H1 (cell line): ENCODE results near the gene LAMA3. TPM values are rescaled to one million over a fixed set of nuclear protein-coding genes. Genes with fewer than 3 reads are reported as not detected.

Experiments used
- CTCF ChIA-PET: fragments of 300-600 bp; sonication (Branson Sonifier 250); formaldehyde crosslinking; loops from one replicate; lab custom pipeline; 2021; ENCODE audit not compliant: partially characterized antibody; lab: Charles Lee
- POLR2A ChIA-PET: fragments of 300-600 bp; sonication (Branson Sonifier 250); formaldehyde crosslinking; loops from one replicate; lab custom pipeline; 2021; ENCODE audit warnings: inconsistent platforms; ENCODE audit not compliant: partially characterized antibody; lab: Charles Lee
- DNase-seq, 2 experiments: peaks; one replicate each; pipeline versions ENCODE4 v3.0.0 to v3.0.0-alpha.2; 2010 to 2022; ENCODE audit warnings: low spot score in 2 of 2, low read depth in 1 of 2, mixed read lengths in 1 of 2
- FAIRE-seq: peaks from 2 replicates; lab custom pipeline; 2011; peaks lifted over from hg19 to GRCh38; lab: Jason Lieb, UNC
- H2AFZ ChIP-seq: 2 replicates; pipeline ENCODE4 v1.8.1; 2012; ENCODE audit warnings: low read length, inconsistent platforms
- H2AK5ac ChIP-seq: 2 replicates; pipeline ENCODE4 v1.6.1; 2013; ENCODE audit warnings: low read depth, low read length
- H2BK120ac ChIP-seq: replicated peaks from 2 replicates; pipeline ENCODE3; 2013; ENCODE audit warnings: low read depth, low read length, inconsistent platforms
- H2BK12ac ChIP-seq: 2 replicates; pipeline ENCODE4 v1.6.1; 2013; ENCODE audit warnings: low read depth, low read length
- H2BK15ac ChIP-seq: 2 replicates; pipeline ENCODE4 v1.6.1; 2013; ENCODE audit warnings: low read length
- H2BK20ac ChIP-seq: 2 replicates; pipeline ENCODE4 v1.6.1; 2013; ENCODE audit warnings: low read length
- H2BK5ac ChIP-seq: 2 replicates; pipeline ENCODE4 v1.6.1; 2013; ENCODE audit warnings: low read depth, low read length
- H3K14ac ChIP-seq: 2 replicates; pipeline ENCODE4 v1.6.1; 2013; ENCODE audit warnings: inconsistent platforms; ENCODE audit not compliant: insufficient read length
- H3K18ac ChIP-seq: 2 replicates; pipeline ENCODE4 v1.6.1; 2013; ENCODE audit warnings: low read length; ENCODE audit errors: extremely low read depth
- H3K23ac ChIP-seq: 2 replicates; pipeline ENCODE4 v1.6.1; 2013; ENCODE audit warnings: inconsistent platforms; ENCODE audit not compliant: insufficient read length
- H3K23me2 ChIP-seq: 2 replicates; pipeline ENCODE4 v1.6.1; 2013; ENCODE audit warnings: low read depth, low read length
- H3K27ac ChIP-seq: 2 replicates; pipeline ENCODE4 v1.6.1; 2011; ENCODE audit warnings: low read depth, low read length, inconsistent platforms
- H3K27me3 ChIP-seq, 4 experiments: replicated peaks in 1 of 4; 1 replicate in 1 of 4; 2 replicates in 3 of 4; pipeline versions ENCODE4 v1.6.1 to v1.8.1; 2011 to 2013; ENCODE audit warnings: low read length in 3 of 4, mild to moderate bottlenecking in 3 of 4, inconsistent platforms in 2 of 4, mixed read lengths in 2 of 4, moderate library complexity in 1 of 4; ENCODE audit not compliant: control insufficient read depth in 3 of 4, insufficient read depth in 3 of 4; ENCODE audit errors: extremely low read depth in 1 of 4
- H3K36me3 ChIP-seq, 4 experiments: 2 replicates each; pipeline versions ENCODE4 v1.6.1 to v1.8.1; 2011 to 2013; ENCODE audit warnings: mild to moderate bottlenecking in 4 of 4, low read length in 3 of 4, moderate library complexity in 2 of 4, control low read depth in 1 of 4, inconsistent platforms in 1 of 4; ENCODE audit not compliant: insufficient read depth in 4 of 4, control insufficient read depth in 2 of 4
- H3K4ac ChIP-seq: replicated peaks from 2 replicates; pipeline ENCODE3; 2013; ENCODE audit warnings: low read length, low read depth, mixed read lengths, inconsistent platforms; ENCODE audit not compliant: insufficient read length
- H3K4me1 ChIP-seq, 4 experiments: replicated peaks in 1 of 4; 1 replicate in 1 of 4; 2 replicates in 3 of 4; pipeline versions ENCODE4 v1.6.1 to v1.8.1; 2011 to 2013; ENCODE audit warnings: low read length in 3 of 4, inconsistent platforms in 2 of 4, mixed read lengths in 1 of 4; ENCODE audit not compliant: insufficient read depth in 4 of 4, control insufficient read depth in 3 of 4
- H3K4me2 ChIP-seq, 2 experiments: 2 replicates each; pipeline versions ENCODE4 v1.6.1 to v1.8.1; 2011 to 2013; ENCODE audit warnings: low read depth in 2 of 2, low read length in 2 of 2, control low read depth in 1 of 2, inconsistent platforms in 1 of 2, mild to moderate bottlenecking in 1 of 2; ENCODE audit not compliant: insufficient read depth in 1 of 2
- H3K4me3 ChIP-seq, 4 experiments: fragments of 200-600, 300-600 bp in 1 of 4; sonication (generic), shearing (Covaris generic), sonication (Bioruptor Twin) in 1 of 4; 2 replicates each; pipeline versions ENCODE4 v1.5.1 to v1.8.1; 2011 to 2016; ENCODE audit warnings: low read length in 4 of 4, low read depth in 3 of 4, control low read depth in 2 of 4, inconsistent platforms in 2 of 4, mild to moderate bottlenecking in 2 of 4, mixed read lengths in 1 of 4, moderate library complexity in 1 of 4; ENCODE audit not compliant: insufficient read depth in 2 of 4; ENCODE audit errors: extremely low read depth in 1 of 4
- H3K56ac ChIP-seq: replicated peaks from 2 replicates; pipeline ENCODE3; 2013; ENCODE audit warnings: low read depth, mild to moderate bottlenecking, mixed read lengths, low read length, inconsistent platforms; ENCODE audit not compliant: insufficient read length
- H3K79me1 ChIP-seq: 2 replicates; pipeline ENCODE4 v1.6.1; 2013; ENCODE audit warnings: low read depth, low read length, control low read depth
- H3K79me2 ChIP-seq, 2 experiments: 2 replicates each; pipeline versions ENCODE4 v1.6.1 to v1.8.1; 2012 to 2013; ENCODE audit warnings: low read length in 2 of 2, mild to moderate bottlenecking in 2 of 2, inconsistent platforms in 1 of 2; ENCODE audit not compliant: insufficient read depth in 2 of 2, control insufficient read depth in 1 of 2
- H3K9ac ChIP-seq, 4 experiments: replicated peaks in 1 of 4; 1 replicate in 1 of 4; 2 replicates in 3 of 4; pipeline versions ENCODE4 v1.6.1 to v1.8.1; 2011 to 2013; ENCODE audit warnings: low read depth in 3 of 4, low read length in 3 of 4, control low read depth in 2 of 4, mild to moderate bottlenecking in 2 of 4, moderate library complexity in 2 of 4, inconsistent platforms in 1 of 4; ENCODE audit errors: extremely low read depth in 1 of 4
- H3K9me3 ChIP-seq, 2 experiments: 2 replicates each; pipeline versions ENCODE4 v1.6.1 to v1.8.1; 2012 to 2013; ENCODE audit warnings: mild to moderate bottlenecking in 2 of 2, moderate library complexity in 2 of 2, control low read depth in 1 of 2, inconsistent platforms in 1 of 2, low read depth in 1 of 2, low read length in 1 of 2, mixed read lengths in 1 of 2; ENCODE audit not compliant: insufficient read depth in 2 of 2
- H4K20me1 ChIP-seq, 2 experiments: replicated peaks in 1 of 2; 2 replicates each; pipeline versions ENCODE3 to v1.8.1; 2011 to 2013; ENCODE audit warnings: inconsistent platforms in 2 of 2, low read length in 2 of 2, mild to moderate bottlenecking in 1 of 2; ENCODE audit not compliant: insufficient read depth in 2 of 2, control insufficient read depth in 1 of 2
- H4K5ac ChIP-seq: 2 replicates; pipeline ENCODE4 v1.6.1; 2013; ENCODE audit warnings: low read length, low read depth, mixed read lengths, inconsistent platforms; ENCODE audit not compliant: insufficient read length
- H4K8ac ChIP-seq: 2 replicates; pipeline ENCODE4 v1.8.0; 2013; ENCODE audit warnings: mild to moderate bottlenecking, moderate library complexity, low read length, inconsistent platforms; ENCODE audit not compliant: insufficient read depth; ENCODE audit errors: extremely low read depth
- H4K91ac ChIP-seq: replicated peaks from 2 replicates; pipeline ENCODE3; 2013; ENCODE audit warnings: low read length, mixed read lengths, inconsistent platforms; ENCODE audit not compliant: insufficient read length
- EP300 ChIP-seq, 2 experiments: IDR thresholded peaks; 1 replicate in 1 of 2; 2 replicates in 1 of 2; pipeline ENCODE4 v1.6.1; 2011 to 2012; ENCODE audit warnings: low read depth in 2 of 2, low read length in 2 of 2, mild to moderate bottlenecking in 2 of 2, borderline replicate concordance in 1 of 2, inconsistent platforms in 1 of 2, moderate library complexity in 1 of 2
- JUND ChIP-seq: IDR thresholded peaks from 2 replicates; pipeline ENCODE4 v1.6.1; 2011; ENCODE audit warnings: mild to moderate bottlenecking, improper control_type of control experiment, low read length
- WGBS, 2 experiments: shearing (Covaris generic) in 1 of 2; methylation state at CpG; one replicate each; pipeline versions ENCODE4 v1.1.6 to v1.1.7; 2013 to 2015; ENCODE audit warnings: low lambda C conversion rate in 2 of 2, mixed read lengths in 2 of 2, inconsistent platforms in 1 of 2, low coverage in 1 of 2, missing lambda C conversion rate in 1 of 2; ENCODE audit not compliant: insufficient replicate concordance in 2 of 2, insufficient coverage in 1 of 2, insufficient read length in 1 of 2; ENCODE audit errors: extremely low coverage in 1 of 2, missing lambda C conversion rate in 1 of 2; 5-methylcytosine and 5-hydroxymethylcytosine counted together
- polyA plus RNA-seq, 7 experiments: library from polyadenylated mRNA; depleted of rRNA in 3 of 7; stranded (reverse) in 5 of 7; unstranded in 2 of 7; fragments of >200 nt in 5 of 7; fragments of 200-250 nt in 2 of 7; gene quantifications; 1 replicate in 5 of 7; 2 replicates in 1 of 7; 4 replicates in 1 of 7; pipeline versions ENCODE4 v1.2.1 to v1.2.3, GENCODE V29; 2011 to 2013; ENCODE audit warnings: missing spikeins in 2 of 7, mixed read lengths in 2 of 7
- total RNA-seq: library from RNA; stranded (reverse); fragmentation: NEBNext Ultra II Directional; extraction: Animal tissue kit (Norgen Biotek cat#: 25700); gene quantifications from 2 replicates; pipeline ENCODE4 v1.2.1, GENCODE V29; 2021

LAMA3 gene
- total and polyA plus RNA-seq, 2 of the 8 experiments (the other 6 are each of a cell fraction or from before 2014, with no cell fraction given), result 0.76 to 5.0 TPM

DNA sequence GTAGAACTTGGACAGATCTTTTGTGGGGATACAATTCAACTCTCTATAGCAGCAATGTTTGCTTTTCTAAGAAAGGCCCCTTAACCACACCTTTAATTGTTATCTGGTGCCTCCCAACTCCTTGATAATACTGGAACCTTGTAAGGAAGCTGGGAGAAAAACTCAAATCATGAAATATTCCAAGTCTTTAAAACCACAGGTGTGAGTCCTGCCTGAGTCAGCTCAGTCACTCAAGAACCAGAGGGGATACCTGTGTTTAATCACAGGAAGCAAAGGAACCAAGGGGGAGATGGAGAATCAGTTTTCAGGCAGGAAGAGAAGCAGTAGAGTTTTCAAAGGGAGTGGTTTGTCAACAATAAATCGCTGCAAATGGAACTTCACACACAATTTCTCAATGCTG lies 159.9 kb downstream of the LAMA3 start:
- ChIA-PET CTCF (no interaction called here), POLR2A (no interaction called here)
- Histone ChIP-seq H4K91ac (no peak overlapping the region), H3K36me3 (no peaks in the 10 kb centered on the region), H2BK12ac (no peak overlapping the region), H3K4me3 (no peak overlapping the region), H3K4ac (no peak overlapping the region), H3K79me2 (no peaks in the 10 kb centered on the region), H3K56ac (no peak overlapping the region), H3K14ac (no peak overlapping the region), H3K27ac (no peak overlapping the region), H3K27me3 (no peaks in the 10 kb centered on the region), H3K4me2 (no peak overlapping the region), H3K23me2 (no peaks in the 10 kb centered on the region), H4K20me1 (no peaks in the 10 kb centered on the region), H2BK20ac (no peak overlapping the region), H3K79me1 (no peaks in the 10 kb centered on the region), H4K5ac (no peak overlapping the region), H3K23ac (no peak overlapping the region), H3K4me1 (peaks cover 0 to 2% (median 0%) of the 10 kb centered on the region in 4 experiments; a peak in 4 of 7 replicates), H2BK15ac (no peak overlapping the region), H3K18ac (no peak overlapping the region), H3K9ac (no peak overlapping the region), H3K9me3 (no peaks in the 10 kb centered on the region), H2BK5ac (no peak overlapping the region), H4K8ac (no peak overlapping the region), H2AFZ (0 out of 2 replicates have a peak overlapping the region, but pooled peaks have one; percentile 64), H2AK5ac (no peak overlapping the region), H2BK120ac (no peak overlapping the region)
- 67% methylated on average over 1 of the region's 1 CpG; no CpG with 5 or more reads in 1 of the 2 experiments for WGBS, 2 experiments
- FAIRE-seq, result no peak
- no peak for DNase-seq
- TF ChIP-seq EP300 (IDR thresholded peaks at IDR 0.05; ENCODE audit: borderline replicate concordance in 1 of 2, low read depth in 2 of 2, low read length in 2 of 2), result no peak
- no peak for TF ChIP-seq JUND
